Measurements from ENCODE around the gene CENPS. TPM values are rescaled to one million over a fixed set of nuclear protein-coding genes. Genes with fewer than 3 reads are reported as not detected.

Gene CENPS
- total and polyA plus RNA-seq, 2 of the 13 experiments (the other 11 are each of a cell fraction or from before 2014, with no cell fraction given): 3.3 to 22.0 TPM

GRCh38 chr1:10471411-10472219 is 41.4 kb downstream of the CENPS start (continued):
- TF ChIP-seq MAF1 (CRISPR knock-in tag; IDR thresholded peaks at IDR 0.05; ENCODE audit: borderline replicate concordance) (no peak), ZNF629 (CRISPR knock-in tag; conservative IDR thresholded peaks at IDR 0.05) (peak; percentile 97), ADNP (CRISPR knock-in tag; IDR thresholded peaks at IDR 0.05) (peak; percentile 82; the same call in 1 of the 2 replicates), ZBTB37 (CRISPR knock-in tag; IDR thresholded peaks at IDR 0.05) (peak; percentile 15; the same call in 1 of the 2 replicates), CHD4 (IDR thresholded peaks at IDR 0.05; ENCODE audit: borderline replicate concordance, low read length) (peak; percentile 73; the same call in 1 of the 2 replicates), ZNF878 (CRISPR knock-in tag; IDR thresholded peaks at IDR 0.05) (no peak)

GRCh38 chr1:10472220-10473144 is 42.2 kb downstream of the CENPS start, which contains the start of gene DFFA:
TSS of gene DFFA (minus strand) at chr1:10472529. CDS start at chr1:10472458, 71 bp downstream.
- ChIA-PET CTCF (ENCODE audit: low intra/inter-chr PET ratio, low total read pairs) (no interaction called here), POLR2A (interaction anchor here (0.8 to 1.1 kb wide), 4 partner anchors 15 to 258 kb away, joined by 3 to 4 read pairs (median 4); partner anchors contain the start of gene CENPS)
- Histone ChIP-seq H2AFZ (ENCODE audit: low read length) (no peak within 1 kb of the TSS), H3K79me2 (ENCODE audit: insufficient read depth, low read length) (peaks cover 28% of the 10 kb centered on the region), H3K27ac (ENCODE audit: extremely low read length, insufficient read depth, low read length) (peak within 1 kb of the TSS; percentile 70), H3K4me2 (ENCODE audit: low read depth, low read length) (peak within 1 kb of the TSS; percentile 83), H3K27me3 (ENCODE audit: control insufficient read depth in 1 of 2, insufficient read depth in 2 of 2, low read length in 2 of 2) (no peaks in the 10 kb centered on the region; a peak in 1 of 5 replicates), H3K4me1 (ENCODE audit: insufficient read depth, low read length) (peaks cover 43% of the 10 kb centered on the region), H4K20me1 (ENCODE audit: insufficient read depth, low read length) (no peaks in the 10 kb centered on the region), H3K9ac (ENCODE audit: insufficient read depth, low read depth, low read length) (peak within 1 kb of the TSS; percentile 79), H3K9me3 (ENCODE audit: low read length) (no peaks in the 10 kb centered on the region), H3K4me3 (replicated peaks in 1 of 3; ENCODE audit: insufficient read depth in 1 of 3, low read depth in 2 of 3, low read length in 3 of 3) (peak within 1 kb of the TSS; percentile 74 to 83 (median 77)), H3K36me3 (replicated peaks in 1 of 2; ENCODE audit: control insufficient read depth in 1 of 2, insufficient read depth in 2 of 2, low read length in 2 of 2) (peaks cover 8 to 18% of the 10 kb centered on the region in 2 experiments; a peak in 4 of 5 replicates)
- WGBS (ENCODE audit: low lambda C conversion rate): under 1% methylated on average over 42 of the region's 59 CpGs
- ATAC-seq (peak; percentile 86), FAIRE-seq (peak; percentile 91), DNase-seq (ENCODE audit: low spot score) (peak; percentile 95)
- in situ Hi-C loops (cut with HindIII; ENCODE audit: extremely low pct_ligation_motif_present, low pct_unique_long_range_greater_than_20kb): loop anchor here (10.0 kb wide), 1 partner anchor 88 kb away; no protein-coding TSS in a partner anchor
- BruUV-seq (replicated peaks): no TSS peak
- intact Hi-C loops (cut with micrococcal nuclease; ENCODE audit: unreplicated experiment): loop anchor here (5.0 kb wide), 1 partner anchor 40 kb away; the partner anchor contains the start of gene CENPS
- no peak for TF ChIP-seq CHD4 (IDR thresholded peaks at IDR 0.05; ENCODE audit: borderline replicate concordance, low read length)
- TF ChIP-seq ZNF18 (CRISPR knock-in tag; IDR thresholded peaks at IDR 0.05; ENCODE audit: insufficient replicate concordance): peak; percentile 82
- TF ChIP-seq KLF16 (CRISPR knock-in tag; IDR thresholded peaks at IDR 0.05): peak in 1 of 2 experiments; percentile 88; a peak in 1 of 4 replicates
- TF ChIP-seq ZBTB20 (CRISPR knock-in tag; IDR thresholded peaks at IDR 0.05; ENCODE audit: borderline replicate concordance, low read depth): no peak
- TF ChIP-seq ZNF280B (CRISPR knock-in tag; IDR thresholded peaks at IDR 0.05; ENCODE audit: borderline replicate concordance): peak; percentile 57; the same call in 1 of the 2 replicates
- TF ChIP-seq MZF1 (CRISPR knock-in tag; IDR thresholded peaks at IDR 0.05; ENCODE audit: borderline replicate concordance): no peak
- no peak for TF ChIP-seq BATF2 (CRISPR knock-in tag; IDR thresholded peaks at IDR 0.05)
